Adrenal gland (tissue), 12 donors: ENCODE data around the gene PRUNE1. TPM values are rescaled to one million over a fixed set of nuclear protein-coding genes. Genes with fewer than 3 reads are reported as not detected.

Experiments used
- DNase-seq, 7 donors: peaks; one replicate each; pipeline ENCODE4 v3.0.0-alpha.2; 2019 to 2020
- H3K27ac ChIP-seq, 5 donors: fragments of 200-600 bp; sonication (generic) in 4 of 5; 1 replicate in 3 of 5; 2 replicates in 2 of 5; pipeline versions ENCODE4 v1.5.1 to v1.8.0; 2016 to 2020; ENCODE audit warnings: mild to moderate bottlenecking in 1 of 5
- H3K27me3 ChIP-seq: fragments of 200-600 bp; 2 replicates; pipeline ENCODE4 v1.8.0; 2021
- H3K36me3 ChIP-seq, 2 donors: fragments of 200-600 bp; replicated peaks in 1 of 2; 1 replicate in 1 of 2; 2 replicates in 1 of 2; pipeline versions ENCODE4 v1.5.1 to v1.8.0; 2018 to 2022
- H3K4me1 ChIP-seq, 2 donors: fragments of 200-600 bp; replicated peaks in 1 of 2; 1 replicate in 1 of 2; 2 replicates in 1 of 2; pipeline versions ENCODE4 v1.5.1 to v1.8.0; 2018 to 2021
- H3K4me3 ChIP-seq, 4 donors: fragments of 200-600 bp; sonication (generic) in 3 of 4; one replicate each; pipeline ENCODE4 v1.5.1; 2016 to 2018
- H3K9me3 ChIP-seq, 3 donors: fragments of 200-600 bp; sonication (generic) in 1 of 3; replicated peaks in 1 of 3; 1 replicate in 2 of 3; 2 replicates in 1 of 3; pipeline versions ENCODE4 v1.5.1 to v1.8.0; 2016 to 2021
- POLR2A ChIP-seq, 2 donors: fragments of 450-650 bp; IDR thresholded peaks; one replicate each; pipeline ENCODE4 v1.6.1; 2017; ENCODE audit warnings: antibody characterized with exemption in 2 of 2, mild to moderate bottlenecking in 2 of 2, moderate library complexity in 1 of 2
- WGBS, 4 donors: extraction: QIAGEN DNeasy Blood & Tissue Kit in 2 of 4; methylation state at CpG; one replicate each; pipeline versions ENCODE4 v1.1.5 to v1.1.7; 2013 to 2017; 5-methylcytosine and 5-hydroxymethylcytosine counted together
- intact Hi-C, 2 donors: fragments of 100-400 bp; cut with DNase I; formaldehyde crosslinking; loops; one replicate each; pipeline versions ENCODE4 v1.14.1 to v1.15.0; 2022 to 2023
- polyA plus RNA-seq, 3 donors: library from polyadenylated mRNA; stranded (reverse); fragments of 200-250 nt in 2 of 3; fragments of 350-450 nt in 1 of 3; fragmentation: Illumina TruSeq in 1 of 3; extraction: RNeasy Lipid Tissue Mini Kit (QIAGEN cat#74804) in 1 of 3; gene quantifications; one replicate each; pipeline ENCODE4 v1.2.3, GENCODE V29; 2013 to 2014
- total RNA-seq, 9 donors: library from RNA; depleted of rRNA in 4 of 9; stranded (reverse); fragments of >200 nt in 4 of 9; fragments of 120-200 nt in 1 of 9; fragmentation: NEBNext Ultra II Directional in 1 of 9; extraction: Animal tissue kit (Norgen Biotek cat#: 25700) in 1 of 9; gene quantifications; one replicate each; pipeline versions ENCODE4 v1.1.0 to v1.2.4, GENCODE V29; 2013 to 2023
- TF ChIP-seq, protein P1 (sequence below), 6 experiments: fragments of 450-650 bp in 4 of 6; fragments of 200-600 bp in 2 of 6; sonication (generic) in 1 of 6; IDR thresholded peaks; 1 replicate in 5 of 6; 2 replicates in 1 of 6; pipeline versions ENCODE4 v1.5.1 to v1.8.0; 2016 to 2021; ENCODE audit warnings: antibody characterized with exemption in 6 of 6, mild to moderate bottlenecking in 2 of 6, moderate library complexity in 1 of 6
- donor health status: healthy with polysubstance abuse.
- donor health status: Bipolar disorder and iron deficiency.
- donor health status: DM: yes; HTN: yes; CAD: no.
- donor health status: DM: no; HTN: no; CAD: no.
- donor health status: DM: no; HTN: no; CAD: no.
- donor health status: DM: yes; HTN: yes; CAD: no.

The PRUNE1 gene
- total and polyA plus RNA-seq, 12 donors: 10.2 to 25.7 (median 16.4) TPM

DNA sequence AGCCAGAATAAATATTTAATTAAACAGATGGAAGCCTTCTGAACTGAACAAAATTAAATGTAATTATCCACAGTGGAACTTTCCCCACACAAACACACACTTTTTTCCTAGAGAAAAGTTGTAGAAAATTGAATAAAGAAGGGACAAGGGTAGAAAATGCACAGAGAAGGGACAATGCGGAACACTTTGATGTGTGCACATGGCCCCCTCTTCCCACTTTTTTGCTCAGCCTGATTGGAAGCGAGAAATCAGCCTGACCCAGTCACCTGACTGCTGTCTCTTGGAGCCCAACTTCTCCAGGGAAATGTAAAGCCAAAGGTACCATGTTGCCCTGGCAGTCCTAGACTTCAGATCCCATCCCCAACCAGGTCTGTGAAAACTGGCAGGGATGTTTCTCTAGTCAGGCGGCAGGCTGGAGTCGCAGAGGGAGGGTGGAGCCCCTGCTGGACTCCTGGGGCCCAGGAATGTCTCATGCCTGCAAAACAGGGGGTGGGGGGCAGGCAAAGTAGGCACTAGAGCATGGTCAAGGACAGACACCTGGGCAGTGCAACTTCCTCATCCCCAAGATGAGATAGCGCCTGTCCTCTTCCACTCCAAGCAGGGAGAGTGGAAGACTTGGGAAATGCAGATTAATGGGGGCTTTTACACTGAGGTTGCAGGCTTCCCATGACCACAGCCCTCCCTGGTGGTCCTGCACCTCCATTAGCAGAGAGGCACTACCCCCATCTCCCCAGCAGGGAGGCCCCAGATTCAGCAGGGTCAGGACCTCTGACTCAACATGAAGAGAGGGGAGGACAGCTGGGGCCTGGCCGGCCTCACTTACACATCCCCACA is 36.4 kb upstream of the PRUNE1 start:
- Histone ChIP-seq H3K4me1 (peaks cover 46 to 52% of the 10 kb centered on the region in 2 donors), H3K27me3 (no peaks in the 10 kb centered on the region), H3K27ac (peak overlapping the region; percentile 87 to 98 (median 94)), H3K36me3 (peaks cover 0 to 24% of the 10 kb centered on the region in 2 donors), H3K4me3 (peak overlapping the region in 1 of 4 donors; percentile 100), H3K9me3 (no peaks in the 10 kb centered on the region)
- WGBS, 4 donors: 36 to 53% (median 45%) methylated on average over 3 to 6 of the region's 6 CpGs
- intact Hi-C loops: no loop called here
- peak in 1 of 2 donors; percentile 1 for TF ChIP-seq POLR2A (IDR thresholded peaks at IDR 0.05)
- TF ChIP-seq, protein P1, sequence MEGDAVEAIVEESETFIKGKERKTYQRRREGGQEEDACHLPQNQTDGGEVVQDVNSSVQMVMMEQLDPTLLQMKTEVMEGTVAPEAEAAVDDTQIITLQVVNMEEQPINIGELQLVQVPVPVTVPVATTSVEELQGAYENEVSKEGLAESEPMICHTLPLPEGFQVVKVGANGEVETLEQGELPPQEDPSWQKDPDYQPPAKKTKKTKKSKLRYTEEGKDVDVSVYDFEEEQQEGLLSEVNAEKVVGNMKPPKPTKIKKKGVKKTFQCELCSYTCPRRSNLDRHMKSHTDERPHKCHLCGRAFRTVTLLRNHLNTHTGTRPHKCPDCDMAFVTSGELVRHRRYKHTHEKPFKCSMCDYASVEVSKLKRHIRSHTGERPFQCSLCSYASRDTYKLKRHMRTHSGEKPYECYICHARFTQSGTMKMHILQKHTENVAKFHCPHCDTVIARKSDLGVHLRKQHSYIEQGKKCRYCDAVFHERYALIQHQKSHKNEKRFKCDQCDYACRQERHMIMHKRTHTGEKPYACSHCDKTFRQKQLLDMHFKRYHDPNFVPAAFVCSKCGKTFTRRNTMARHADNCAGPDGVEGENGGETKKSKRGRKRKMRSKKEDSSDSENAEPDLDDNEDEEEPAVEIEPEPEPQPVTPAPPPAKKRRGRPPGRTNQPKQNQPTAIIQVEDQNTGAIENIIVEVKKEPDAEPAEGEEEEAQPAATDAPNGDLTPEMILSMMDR (IDR thresholded peaks at IDR 0.05): peak in 4 of 6 experiments; percentile 21 to 36 (median 28)
- peak; percentile 43 to 74 (median 62) for DNase-seq

DNA sequence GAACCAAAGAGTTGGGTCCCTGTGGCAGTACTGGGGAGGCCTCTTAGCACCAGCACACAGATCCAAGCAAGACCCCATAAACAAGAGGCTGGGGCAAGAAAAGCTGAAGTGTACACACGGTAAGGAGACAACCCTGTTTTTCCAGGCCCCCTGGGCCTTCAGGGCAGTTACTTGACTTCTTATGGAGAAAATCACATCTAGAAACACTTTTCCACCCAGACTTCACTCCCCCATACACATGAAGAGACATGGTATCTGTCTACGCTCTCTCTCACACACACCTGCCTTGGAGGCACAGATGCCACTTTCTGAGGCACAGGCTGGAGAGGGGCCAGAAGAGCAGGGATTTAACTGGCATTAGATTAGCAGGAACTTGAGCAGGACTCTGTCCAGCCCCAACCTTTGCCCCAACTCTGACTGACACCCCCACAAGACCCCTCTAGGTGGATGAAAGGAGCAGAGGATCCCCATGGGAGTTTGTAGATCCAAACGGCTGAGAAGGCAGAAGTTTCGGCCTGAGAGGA is 35.8 kb upstream of the PRUNE1 start:
- H3K9me3 ChIP-seq: no peaks in the 10 kb centered on the region
- 38 to 57% (median 52%) methylated on average over 4 of the region's 4 CpGs for WGBS, 4 donors
- H3K27me3 ChIP-seq: no peaks in the 10 kb centered on the region
- peak overlapping the region in 1 of 4 donors; percentile 100 for H3K4me3 ChIP-seq
- peak overlapping the region; percentile 87 to 98 (median 94) for H3K27ac ChIP-seq
- peak in 3 of 7 donors; percentile 38 to 70 (median 43) for DNase-seq
- H3K4me1 ChIP-seq: peaks cover 53 to 58% of the 10 kb centered on the region in 2 donors
- H3K36me3 ChIP-seq: peaks cover 0 to 17% of the 10 kb centered on the region in 2 donors
- TF ChIP-seq, protein P1 (IDR thresholded peaks at IDR 0.05): no peak
- no peak for TF ChIP-seq POLR2A (IDR thresholded peaks at IDR 0.05)
- intact Hi-C loops: no loop called here

DNA sequence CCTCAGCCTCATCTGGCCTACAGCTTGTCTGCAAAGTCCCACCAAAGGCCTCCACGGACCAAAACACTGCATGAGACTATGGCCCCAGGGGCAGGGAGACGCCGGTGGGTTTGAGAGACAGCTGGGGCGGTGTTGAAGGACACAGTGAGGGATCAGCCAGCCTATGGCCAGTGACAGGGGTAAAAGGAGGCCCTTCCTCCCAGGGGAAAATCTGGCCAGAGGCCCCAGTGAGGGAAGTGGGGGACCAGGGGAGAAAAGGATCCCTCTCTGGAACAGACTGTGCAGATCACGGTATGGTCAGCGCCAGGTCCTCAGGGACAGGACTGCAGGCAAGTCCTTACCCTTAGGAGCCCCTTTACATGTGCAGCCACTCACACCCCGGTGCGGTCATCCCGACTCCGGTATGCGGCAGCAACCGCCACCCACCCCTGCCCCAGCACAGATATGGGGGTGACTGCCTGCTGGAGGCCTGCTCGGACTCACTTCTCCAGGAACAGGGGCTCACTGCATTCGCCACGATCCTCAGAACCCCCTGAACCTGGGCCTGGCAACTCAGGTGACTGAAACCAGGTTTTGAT is 34.9 kb upstream of the PRUNE1 start:
- Histone ChIP-seq H3K4me1 (peaks cover 59 to 65% of the 10 kb centered on the region in 2 donors), H3K27ac (peak overlapping the region; percentile 87 to 98 (median 94)), H3K36me3 (peaks cover 0 to 9% of the 10 kb centered on the region in 2 donors), H3K4me3 (peak overlapping the region; percentile 2 to 100 (median 78)), H3K27me3 (no peaks in the 10 kb centered on the region), H3K9me3 (no peaks in the 10 kb centered on the region)
- TF ChIP-seq, protein P1 (IDR thresholded peaks at IDR 0.05): no peak
- TF ChIP-seq POLR2A (IDR thresholded peaks at IDR 0.05): no peak
- intact Hi-C loops: no loop called here
- DNase-seq: peak in 3 of 7 donors; percentile 37 to 52 (median 40)
- 6 to 39% (median 9%) methylated on average over 4 to 15 of the region's 15 CpGs for WGBS, 4 donors
